ENCODE data around the gene DPP10.
"Not testable (repeated sequence)": the region's sequence is repeated elsewhere in the genome, so short reads cannot be mapped to it uniquely, and the experiment has no call there.

Gene DPP10

GRCh38 chr2:115427436-115427835 lies 985.0 kb downstream of the DPP10 start:
- H3K9me3 Mint-ChIP-seq = peaks cover 18% of the 10 kb centered on the region
- no peak overlapping the region for H3K4me3 Mint-ChIP-seq
- no peaks in the 10 kb centered on the region for H3K36me3 Mint-ChIP-seq (ENCODE audit: low read depth)
- DNase-seq = no peak
- H3K4me1 Mint-ChIP-seq = no peaks in the 10 kb centered on the region
- ATAC-seq = no peak
- H3K27ac Mint-ChIP-seq = no peak overlapping the region
- no peaks in the 10 kb centered on the region for H3K27me3 Mint-ChIP-seq

GRCh38 chr2:115440746-115441145 lies 998.3 kb downstream of the DPP10 start:
- DNase-seq; H3K36me3 Mint-ChIP-seq (ENCODE audit: low read depth); ATAC-seq; H3K27ac Mint-ChIP-seq; H3K4me1 Mint-ChIP-seq; H3K4me3 Mint-ChIP-seq; H3K27me3 Mint-ChIP-seq: not testable (repeated sequence)
- H3K9me3 Mint-ChIP-seq = peaks cover 14% of the 10 kb centered on the region

GRCh38 chr2:115443539-115444185 lies 1001.2 kb downstream of the DPP10 start:
- Mint-ChIP-seq H3K36me3 (ENCODE audit: low read depth) (no peaks in the 10 kb centered on the region), H3K4me1 (no peaks in the 10 kb centered on the region), H3K27me3 (no peaks in the 10 kb centered on the region), H3K4me3 (no peak overlapping the region), H3K27ac (no peak overlapping the region), H3K9me3 (peaks cover 13% of the 10 kb centered on the region)
- DNase-seq (no peak), ATAC-seq (no peak)

- no peaks in the 10 kb centered on the region for H3K27me3 Mint-ChIP-seq
- no peaks in the 10 kb centered on the region for H3K9me3 Mint-ChIP-seq
- DNase-seq (no peak), ATAC-seq (no peak)
- H3K27ac Mint-ChIP-seq = no peak overlapping the region
- no peaks in the 10 kb centered on the region for H3K36me3 Mint-ChIP-seq (ENCODE audit: low read depth)
- no peak overlapping the region for H3K4me3 Mint-ChIP-seq
- H3K4me1 Mint-ChIP-seq = no peaks in the 10 kb centered on the region
These were observed 1017.6 kb downstream of the DPP10 start for GRCh38 chr2:115460008-115460407.

- no peaks in the 10 kb centered on the region for H3K36me3 Mint-ChIP-seq (ENCODE audit: low read depth)
- no peaks in the 10 kb centered on the region for H3K27me3 Mint-ChIP-seq
- H3K27ac Mint-ChIP-seq = no peak overlapping the region
- no peak for ATAC-seq
- peaks cover 15% of the 10 kb centered on the region for H3K9me3 Mint-ChIP-seq
- no peak overlapping the region for H3K4me3 Mint-ChIP-seq
- no peaks in the 10 kb centered on the region for H3K4me1 Mint-ChIP-seq
- DNase-seq = no peak
These were observed 1038.3 kb downstream of the DPP10 start for GRCh38 chr2:115480741-115481140.

- no peaks in the 10 kb centered on the region for H3K4me1 Mint-ChIP-seq
- no peak overlapping the region for H3K27ac Mint-ChIP-seq
- H3K36me3 Mint-ChIP-seq (ENCODE audit: low read depth) = no peaks in the 10 kb centered on the region
- H3K27me3 Mint-ChIP-seq = no peaks in the 10 kb centered on the region
- DNase-seq (no peak), ATAC-seq (no peak)
- peaks cover 16% of the 10 kb centered on the region for H3K9me3 Mint-ChIP-seq
- no peak overlapping the region for H3K4me3 Mint-ChIP-seq
These were observed 1039.4 kb downstream of the DPP10 start for GRCh38 chr2:115481842-115482241.

- no peaks in the 10 kb centered on the region for H3K36me3 Mint-ChIP-seq (ENCODE audit: low read depth)
- no peak for DNase-seq
These were observed 1041.2 kb downstream of the DPP10 start for GRCh38 chr2:115483666-115484065.

GRCh38 chr2:115484486-115484885 lies 1042.0 kb downstream of the DPP10 start:
- H3K36me3 Mint-ChIP-seq (ENCODE audit: low read depth) = no peaks in the 10 kb centered on the region
- H3K4me1 Mint-ChIP-seq = no peaks in the 10 kb centered on the region
- no peak for ATAC-seq

More at GRCh38 chr2:115483666-115484065, 1041.2 kb downstream of the DPP10 start:
- Mint-ChIP-seq H3K4me3 (no peak overlapping the region), H3K9me3 (peaks cover 16% of the 10 kb centered on the region), H3K27ac (no peak overlapping the region), H3K4me1 (no peaks in the 10 kb centered on the region), H3K27me3 (no peaks in the 10 kb centered on the region)
- no peak for ATAC-seq

GRCh38 chr2:115484983-115485382 lies 1042.5 kb downstream of the DPP10 start:
- H3K27ac Mint-ChIP-seq = no peak overlapping the region
- no peak overlapping the region for H3K4me3 Mint-ChIP-seq
- H3K36me3 Mint-ChIP-seq (ENCODE audit: low read depth) = no peaks in the 10 kb centered on the region
- H3K27me3 Mint-ChIP-seq = no peaks in the 10 kb centered on the region
- DNase-seq (no peak), ATAC-seq (no peak)
- H3K4me1 Mint-ChIP-seq = no peaks in the 10 kb centered on the region
- peaks cover 16% of the 10 kb centered on the region for H3K9me3 Mint-ChIP-seq

More at GRCh38 chr2:115484486-115484885, 1042.0 kb downstream of the DPP10 start:
- no peak for DNase-seq
- H3K4me3 Mint-ChIP-seq = no peak overlapping the region
- peaks cover 16% of the 10 kb centered on the region for H3K9me3 Mint-ChIP-seq
- no peaks in the 10 kb centered on the region for H3K27me3 Mint-ChIP-seq
- H3K27ac Mint-ChIP-seq = no peak overlapping the region

GRCh38 chr2:115491186-115491793 lies 1048.8 kb downstream of the DPP10 start:
- DNase-seq (no peak), ATAC-seq (no peak)
- Mint-ChIP-seq H3K27me3 (no peaks in the 10 kb centered on the region), H3K9me3 (peaks cover 12% of the 10 kb centered on the region), H3K4me1 (no peaks in the 10 kb centered on the region), H3K27ac (no peak overlapping the region), H3K4me3 (no peak overlapping the region), H3K36me3 (ENCODE audit: low read depth) (no peaks in the 10 kb centered on the region)

- Mint-ChIP-seq H3K9me3 (peaks cover 9% of the 10 kb centered on the region), H3K4me3 (no peak overlapping the region), H3K4me1 (no peaks in the 10 kb centered on the region), H3K27ac (no peak overlapping the region), H3K27me3 (no peaks in the 10 kb centered on the region), H3K36me3 (ENCODE audit: low read depth) (no peaks in the 10 kb centered on the region)
- DNase-seq (no peak), ATAC-seq (no peak)
These were observed 1062.9 kb downstream of the DPP10 start for GRCh38 chr2:115505331-115505730.

GRCh38 chr2:115520727-115521126 lies 1078.3 kb downstream of the DPP10 start:
- H3K27me3 Mint-ChIP-seq = no peaks in the 10 kb centered on the region
- no peak for DNase-seq
- H3K4me3 Mint-ChIP-seq = no peak overlapping the region
- no peaks in the 10 kb centered on the region for H3K4me1 Mint-ChIP-seq
- ATAC-seq = no peak
- H3K9me3 Mint-ChIP-seq = peaks cover 22% of the 10 kb centered on the region
- H3K36me3 Mint-ChIP-seq (ENCODE audit: low read depth) = no peaks in the 10 kb centered on the region
- no peak overlapping the region for H3K27ac Mint-ChIP-seq

- no peak for ATAC-seq
- Mint-ChIP-seq H3K27ac (no peak overlapping the region), H3K27me3 (no peaks in the 10 kb centered on the region), H3K4me3 (no peak overlapping the region), H3K36me3 (ENCODE audit: low read depth) (no peaks in the 10 kb centered on the region), H3K4me1 (no peaks in the 10 kb centered on the region), H3K9me3 (peaks cover 23% of the 10 kb centered on the region)
- no peak for DNase-seq
These were observed 1082.0 kb downstream of the DPP10 start for GRCh38 chr2:115524452-115524851.

- H3K9me3 Mint-ChIP-seq = peaks cover 13% of the 10 kb centered on the region
- ATAC-seq = no peak
- no peak for DNase-seq
- H3K4me3 Mint-ChIP-seq = no peak overlapping the region
- no peaks in the 10 kb centered on the region for H3K4me1 Mint-ChIP-seq
- no peaks in the 10 kb centered on the region for H3K36me3 Mint-ChIP-seq (ENCODE audit: low read depth)
- H3K27ac Mint-ChIP-seq = no peak overlapping the region
- H3K27me3 Mint-ChIP-seq = no peaks in the 10 kb centered on the region
These were observed 1087.2 kb downstream of the DPP10 start for GRCh38 chr2:115529627-115530026.

GRCh38 chr2:115533081-115533480 lies 1090.6 kb downstream of the DPP10 start:
- peaks cover 5% of the 10 kb centered on the region for H3K9me3 Mint-ChIP-seq
- H3K27me3 Mint-ChIP-seq = no peaks in the 10 kb centered on the region
- H3K4me1 Mint-ChIP-seq = no peaks in the 10 kb centered on the region
- H3K27ac Mint-ChIP-seq = no peak overlapping the region
- H3K36me3 Mint-ChIP-seq (ENCODE audit: low read depth) = no peaks in the 10 kb centered on the region
- ATAC-seq (no peak), DNase-seq (no peak)
- H3K4me3 Mint-ChIP-seq = no peak overlapping the region
